Nephron (organoid): ENCODE data around the gene AP1S1.
"Not testable (repeated sequence)": the region's sequence is repeated elsewhere in the genome, so short reads cannot be mapped to it uniquely, and the experiment has no call there.

Experiments
- H3K27ac Mint-ChIP-seq, 3 experiments: 2 replicates each; pipeline ENCODE4 v1.8.0; 2020; ENCODE audit warnings: mixed read lengths in 3 of 3, mild to moderate bottlenecking in 2 of 3, moderate library complexity in 1 of 3
- H3K27me3 Mint-ChIP-seq: 2 replicates; pipeline ENCODE4 v1.8.0; 2021; ENCODE audit warnings: low read depth, mild to moderate bottlenecking, moderate library complexity, mixed read lengths
- H3K36me3 Mint-ChIP-seq: 2 replicates; pipeline ENCODE4 v1.8.0; 2020; ENCODE audit warnings: low read depth, mixed read lengths
- H3K4me1 Mint-ChIP-seq: 2 replicates; pipeline ENCODE4 v1.8.0; 2020; ENCODE audit warnings: mixed read lengths
- H3K4me3 Mint-ChIP-seq, 3 experiments: 2 replicates each; pipeline ENCODE4 v1.8.0; 2020; ENCODE audit warnings: mild to moderate bottlenecking in 3 of 3, mixed read lengths in 3 of 3, moderate library complexity in 2 of 3
- H3K9me3 Mint-ChIP-seq: 2 replicates; pipeline ENCODE4 v1.8.0; 2020; ENCODE audit warnings: mixed read lengths
- CTCF ChIP-seq, 3 experiments: fragments of 200-600 bp; sonication (generic); IDR thresholded peaks; one replicate each; pipeline ENCODE4 v1.5.0; 2021; ENCODE audit warnings: antibody characterized with exemption in 3 of 3; ENCODE audit not compliant: unreplicated experiment in 3 of 3

Gene AP1S1

DNA sequence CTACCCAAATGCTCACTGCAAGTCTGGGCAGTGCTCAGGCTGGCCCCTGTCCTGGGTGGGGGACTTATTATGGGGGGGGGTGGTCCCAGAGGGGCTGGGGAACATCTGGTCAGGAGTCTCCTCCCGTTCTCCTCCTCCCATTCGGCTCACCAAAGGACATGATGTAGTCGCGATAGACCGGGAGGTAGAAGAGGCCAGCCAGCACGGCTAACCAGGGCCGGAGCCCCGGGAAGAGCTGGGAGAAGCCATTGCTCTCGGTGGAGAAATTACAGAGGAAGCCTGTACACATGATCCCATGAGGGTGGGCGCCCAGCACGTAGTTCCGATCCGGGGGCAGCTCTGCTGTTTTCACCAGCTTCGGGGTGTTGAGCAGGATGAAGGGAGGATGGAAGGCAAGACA is 44.2 kb downstream of the AP1S1 start:
- Mint-ChIP-seq H3K4me3 (no peak overlapping the region), H3K27me3 (peaks cover 40% of the 10 kb centered on the region), H3K4me1 (no peaks in the 10 kb centered on the region), H3K27ac (no peak overlapping the region), H3K9me3 (no peaks in the 10 kb centered on the region), H3K36me3 (no peaks in the 10 kb centered on the region)
- no peak for TF ChIP-seq CTCF (IDR thresholded peaks at IDR 0.05; ENCODE audit: unreplicated experiment in 3 of 3)

GRCh38 chr7:101199522-101199921 is 45.2 kb downstream of the AP1S1 start:
- H3K36me3 Mint-ChIP-seq, H3K4me3 Mint-ChIP-seq, H3K4me1 Mint-ChIP-seq, H3K27ac Mint-ChIP-seq, H3K9me3 Mint-ChIP-seq: not testable (repeated sequence)
- H3K27me3 Mint-ChIP-seq = peaks cover 50% of the 10 kb centered on the region

- no peak for TF ChIP-seq CTCF (IDR thresholded peaks at IDR 0.05; ENCODE audit: unreplicated experiment in 3 of 3)
- Mint-ChIP-seq H3K4me1 (no peaks in the 10 kb centered on the region), H3K9me3 (no peaks in the 10 kb centered on the region), H3K27ac (no peak overlapping the region), H3K4me3 (peak overlapping the region in 1 of 3 experiments; percentile 50), H3K36me3 (no peaks in the 10 kb centered on the region), H3K27me3 (peaks cover 52% of the 10 kb centered on the region)
These were observed 46.2 kb downstream of the AP1S1 start for GRCh38 chr7:101200504-101200861.

GRCh38 chr7:101200862-101201599 is 46.8 kb downstream of the AP1S1 start, which contains the start of gene MOGAT3:
MOGAT3 (minus strand) TSS chr7:101201036; CDS start chr7:101200854, 182 bp downstream.
- Mint-ChIP-seq H3K4me3 (peak within 1 kb of the TSS in 2 of 3 experiments; percentile 23 to 50), H3K27me3 (peaks cover 57% of the 10 kb centered on the region), H3K36me3 (no peaks in the 10 kb centered on the region), H3K4me1 (no peaks in the 10 kb centered on the region), H3K27ac (no peak within 1 kb of the TSS), H3K9me3 (no peaks in the 10 kb centered on the region)
- no peak for TF ChIP-seq CTCF (IDR thresholded peaks at IDR 0.05; ENCODE audit: unreplicated experiment in 3 of 3)

DNA sequence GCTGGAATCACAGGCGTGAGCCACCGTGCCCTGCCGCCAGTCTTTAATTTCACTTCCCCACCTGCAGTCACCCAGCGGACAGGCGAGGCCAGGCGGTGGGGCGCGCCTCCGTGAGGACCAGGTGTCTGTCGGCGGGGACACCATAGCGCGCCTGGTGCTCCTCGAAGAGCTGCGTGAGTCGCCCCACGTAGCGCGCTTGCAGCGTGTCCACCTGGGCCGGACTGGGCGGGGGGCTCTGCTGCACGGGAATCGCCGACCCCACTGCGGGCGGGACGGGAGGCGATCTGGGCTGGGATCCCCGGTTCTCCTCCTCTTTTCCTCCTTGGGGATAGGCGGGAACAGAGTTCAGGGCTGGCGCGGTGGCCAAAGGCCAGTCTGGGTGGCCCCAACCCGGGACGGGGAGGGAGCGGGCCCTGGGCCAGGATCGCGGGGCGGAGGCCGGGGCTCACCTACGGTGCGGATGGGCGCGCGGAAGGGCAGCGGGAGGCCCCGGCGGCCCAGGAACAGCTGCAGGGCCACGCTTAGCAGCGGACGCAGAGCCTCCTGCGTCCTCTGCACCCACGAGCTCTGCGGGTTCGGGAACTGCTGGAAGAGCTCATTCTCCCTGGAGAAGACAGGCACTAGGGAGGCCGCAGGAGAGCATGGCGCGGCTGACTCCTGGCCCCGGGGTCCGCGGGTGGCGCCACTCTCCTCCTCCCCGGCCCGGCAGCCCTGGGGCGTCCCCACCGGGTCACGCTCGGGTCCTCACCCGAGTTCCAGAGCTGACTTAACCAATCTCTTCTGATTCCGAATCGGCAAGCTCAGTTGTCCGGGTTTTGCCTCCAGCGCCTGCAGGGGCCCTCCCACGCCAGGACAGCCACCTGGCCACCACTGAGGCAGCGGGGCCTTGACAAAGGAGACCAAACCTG is 47.7 kb downstream of the AP1S1 start:
- peaks cover 57% of the 10 kb centered on the region for H3K27me3 Mint-ChIP-seq
- no peaks in the 10 kb centered on the region for H3K4me1 Mint-ChIP-seq
- no peaks in the 10 kb centered on the region for H3K36me3 Mint-ChIP-seq
- H3K4me3 Mint-ChIP-seq = no peak overlapping the region
- H3K27ac Mint-ChIP-seq = no peak overlapping the region
- H3K9me3 Mint-ChIP-seq = no peaks in the 10 kb centered on the region
- no peak for TF ChIP-seq CTCF (IDR thresholded peaks at IDR 0.05; ENCODE audit: unreplicated experiment in 3 of 3)

DNA sequence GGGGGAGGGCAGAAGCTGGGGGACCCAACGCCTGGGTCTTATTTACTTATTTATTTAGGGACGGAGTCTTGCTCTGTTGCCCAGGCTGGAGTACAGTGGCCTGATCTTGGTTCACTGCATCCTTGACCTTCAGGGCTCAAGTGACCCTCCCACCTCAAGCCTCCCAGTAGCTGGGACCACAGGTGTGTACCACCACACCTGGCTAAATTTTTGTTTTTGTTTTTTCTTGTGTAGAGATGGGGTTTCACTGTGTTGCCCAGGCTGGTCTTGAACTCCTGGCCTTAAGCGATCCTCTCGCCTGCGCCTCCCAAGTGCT is 48.3 kb downstream of the AP1S1 start:
- no peaks in the 10 kb centered on the region for H3K4me1 Mint-ChIP-seq
- H3K4me3 Mint-ChIP-seq = no peak overlapping the region
- no peaks in the 10 kb centered on the region for H3K36me3 Mint-ChIP-seq
- H3K9me3 Mint-ChIP-seq = no peaks in the 10 kb centered on the region
- H3K27ac Mint-ChIP-seq = no peak overlapping the region
- peaks cover 57% of the 10 kb centered on the region for H3K27me3 Mint-ChIP-seq
- TF ChIP-seq CTCF (IDR thresholded peaks at IDR 0.05; ENCODE audit: unreplicated experiment in 3 of 3) = no peak

GRCh38 chr7:101203740-101204738 is 49.8 kb downstream of the AP1S1 start:
- not testable (repeated sequence) for H3K4me1 Mint-ChIP-seq, H3K9me3 Mint-ChIP-seq, H3K27ac Mint-ChIP-seq, H3K36me3 Mint-ChIP-seq, H3K4me3 Mint-ChIP-seq
- H3K27me3 Mint-ChIP-seq = peaks cover 60% of the 10 kb centered on the region
